ENCODE measurements around the gene TRAF7. TPM values are rescaled to one million over a fixed set of nuclear protein-coding genes. Genes with fewer than 3 reads are reported as not detected.
"Not testable (repeated sequence)": the region's sequence is repeated elsewhere in the genome, so short reads cannot be mapped to it uniquely, and the experiment has no call there.

TRAF7 gene
- total RNA-seq, 3 donors from 2014 or later, result 91.5 to 104 (median 94.0) TPM

DNA sequence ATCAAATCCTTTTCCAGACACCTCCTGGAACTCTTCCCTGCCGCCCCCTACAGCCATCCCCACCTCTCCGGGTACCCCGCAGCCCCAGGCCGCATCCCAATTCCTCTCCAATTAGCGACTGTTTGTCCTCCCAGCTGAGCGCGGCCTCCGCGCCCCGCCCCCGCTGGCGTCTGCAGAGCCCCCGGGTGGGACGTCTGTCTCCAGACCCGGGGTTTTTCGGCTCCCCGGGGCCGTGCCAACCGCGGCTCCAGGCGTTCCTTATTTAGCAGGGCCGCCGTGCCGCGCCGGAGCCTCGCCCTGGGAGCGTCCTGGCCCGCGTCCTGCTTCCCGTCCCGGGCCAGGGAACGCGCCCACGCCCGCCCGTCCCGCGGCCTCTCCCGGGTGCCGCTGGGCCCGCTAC, 20.5 kb upstream of the TRAF7 start:
- ATAC-seq; H3K36me3 ChIP-seq (ENCODE audit: low read depth); H3K9me3 ChIP-seq; intact Hi-C loops (cut with DNase I, micrococcal nuclease); H3K4me1 ChIP-seq (ENCODE audit: low read depth): not testable (repeated sequence)
- H3K4me3 ChIP-seq, result peak overlapping the region; percentile 30
- peak in 1 of 3 donors; percentile 64 for DNase-seq

- H3K4me1 ChIP-seq (ENCODE audit: low read depth), result peaks cover 13% of the 10 kb centered on the region
- ATAC-seq, result peak; percentile 75
- H3K4me3 ChIP-seq, result peak within 1 kb of the TSS; percentile 30
- H3K36me3 ChIP-seq (ENCODE audit: low read depth); H3K9me3 ChIP-seq; intact Hi-C loops (cut with DNase I, micrococcal nuclease): not testable (repeated sequence)
- DNase-seq, result peak; percentile 99 to 100 (median 99)
These were observed 19.7 kb upstream of the TRAF7 start, which contains the start of gene PKD1 for GRCh38 chr16:2135770-2136490. Gene PKD1 (minus strand): TSS chr16:2135898. CDS start chr16:2135689, 209 bp downstream.

DNA sequence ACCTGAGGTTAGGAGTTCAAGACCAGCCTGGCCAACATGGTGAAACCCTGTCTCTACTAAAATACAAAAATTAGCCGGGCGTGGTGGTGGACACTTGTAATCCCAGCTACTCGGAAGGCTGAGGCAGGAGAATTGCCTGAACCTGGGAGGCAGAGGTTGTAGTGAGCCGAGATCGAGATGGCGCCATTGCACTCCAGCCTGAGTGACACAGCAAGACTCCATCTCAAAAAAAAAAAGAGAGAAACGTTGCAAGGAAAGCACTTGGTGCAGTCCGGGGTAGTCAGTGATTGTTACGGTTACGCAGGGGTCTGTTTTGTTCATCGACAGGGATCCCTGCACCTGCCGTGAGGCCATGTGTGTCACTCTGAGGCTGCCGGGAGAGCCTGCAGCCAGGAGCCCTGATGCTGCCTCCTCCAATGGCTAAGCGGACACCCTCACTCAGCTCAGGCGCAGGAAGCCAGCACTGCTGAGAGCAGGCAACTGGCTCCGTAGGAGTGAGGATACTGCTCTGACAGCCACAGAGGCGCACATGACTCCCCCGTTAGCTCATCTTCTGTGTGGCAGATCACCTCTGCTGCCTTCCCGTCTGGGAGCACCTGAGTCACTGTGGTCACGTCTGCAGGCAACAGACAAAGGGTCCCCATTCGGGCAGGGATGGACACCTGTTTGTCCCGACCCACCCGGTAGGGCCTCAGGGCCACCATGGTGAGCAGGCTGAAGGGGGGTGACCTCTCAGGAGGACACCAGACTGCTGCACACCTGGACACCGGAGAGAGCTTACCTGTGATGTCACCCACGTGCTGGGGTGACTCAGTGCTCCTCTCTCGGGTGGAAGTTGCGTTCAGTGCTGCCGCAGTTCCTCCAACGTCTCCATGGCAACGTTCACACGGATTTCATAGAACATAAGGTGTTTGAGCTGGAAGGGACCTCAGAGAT, 12.4 kb upstream of the TRAF7 start:
- TF ChIP-seq CTCF (IDR thresholded peaks at IDR 0.05), result no peak
- Histone ChIP-seq H3K4me3 (no peak overlapping the region), H3K4me1 (ENCODE audit: low read depth) (peaks cover 16% of the 10 kb centered on the region), H3K9me3 (no peaks in the 10 kb centered on the region), H3K36me3 (ENCODE audit: low read depth) (no peaks in the 10 kb centered on the region)
- intact Hi-C loops (cut with DNase I, micrococcal nuclease), result loop anchor here in 1 of 2 donors (10.0 kb wide), 1 partner anchor 118 kb away; the partner anchor contains the start of gene NHERF2
- peak in 1 of 3 donors; percentile 29 for DNase-seq
- ATAC-seq, result no peak

GRCh38 chr16:2143878-2144485, 11.6 kb upstream of the TRAF7 start:
- ATAC-seq (no peak), DNase-seq (peak in 1 of 3 donors; percentile 23)
- no peaks in the 10 kb centered on the region for H3K36me3 ChIP-seq (ENCODE audit: low read depth)
- H3K4me3 ChIP-seq, result no peak overlapping the region
- intact Hi-C loops (cut with DNase I, micrococcal nuclease), result loop anchor here in 1 of 2 donors (10.0 kb wide), 1 partner anchor 119 kb away; the partner anchor contains the start of gene NHERF2
- peaks cover 19% of the 10 kb centered on the region for H3K4me1 ChIP-seq (ENCODE audit: low read depth)
- no peaks in the 10 kb centered on the region for H3K9me3 ChIP-seq
- TF ChIP-seq CTCF (IDR thresholded peaks at IDR 0.05), result no peak

GRCh38 chr16:2145843-2146242, 9.7 kb upstream of the TRAF7 start:
- Histone ChIP-seq H3K36me3 (ENCODE audit: low read depth) (no peaks in the 10 kb centered on the region), H3K4me3 (no peak overlapping the region), H3K4me1 (ENCODE audit: low read depth) (peaks cover 22% of the 10 kb centered on the region), H3K9me3 (no peaks in the 10 kb centered on the region)
- intact Hi-C loops (cut with DNase I, micrococcal nuclease), result loop anchor here in 1 of 2 donors (10.0 kb wide), 1 partner anchor 121 kb away; the partner anchor contains the start of gene NHERF2
- ATAC-seq (no peak), DNase-seq (no peak)
- TF ChIP-seq CTCF (IDR thresholded peaks at IDR 0.05), result no peak

GRCh38 chr16:2147378-2147777, 8.2 kb upstream of the TRAF7 start:
- intact Hi-C loops (cut with DNase I, micrococcal nuclease), result loop anchor here in 1 of 2 donors (10.0 kb wide), 1 partner anchor 123 kb away; the partner anchor contains the start of gene NHERF2
- H3K4me1 ChIP-seq (ENCODE audit: low read depth), result peaks cover 35% of the 10 kb centered on the region
- TF ChIP-seq CTCF (IDR thresholded peaks at IDR 0.05), result no peak
- no peaks in the 10 kb centered on the region for H3K9me3 ChIP-seq
- no peak for ATAC-seq
- no peak for DNase-seq
- no peaks in the 10 kb centered on the region for H3K36me3 ChIP-seq (ENCODE audit: low read depth)
- no peak overlapping the region for H3K4me3 ChIP-seq

Measured in mucosa of descending colon (tissue), 3 donors.